Activated CD8-positive, alpha-beta memory T cell treated with anti-CD3 and anti-CD28 coated beads for 1 hour (primary cell): ENCODE measurements around the gene OLFML2B.
"Not testable (repeated sequence)": the region's sequence is repeated elsewhere in the genome, so short reads cannot be mapped to it uniquely, and the experiment has no call there.

Experiments
- DNase-seq, 2 donors: peaks; one replicate each; pipeline ENCODE4 v3.0.0-alpha.2; 2020; ENCODE audit warnings: low read depth in 1 of 2; ENCODE audit errors: extremely low read depth in 1 of 2

The OLFML2B gene

DNA sequence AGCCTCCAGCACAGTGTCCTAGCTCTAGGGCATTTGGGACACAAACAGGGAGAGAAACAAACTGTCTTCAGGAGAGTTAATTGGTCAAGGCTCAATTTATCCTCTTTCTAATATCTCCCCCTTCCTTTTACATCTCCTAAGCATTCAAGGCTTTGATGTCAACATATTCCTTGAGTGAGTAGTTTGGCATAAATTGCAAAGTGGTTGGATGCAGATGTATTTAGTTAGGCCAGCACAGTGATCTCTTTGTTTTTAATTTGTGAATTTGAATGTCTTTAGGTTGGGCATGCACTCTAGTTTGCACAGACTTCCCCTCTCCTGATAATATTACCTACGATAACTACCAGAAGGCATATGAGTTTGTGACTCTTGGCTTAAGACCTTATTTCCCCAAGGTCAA is 12.5 kb upstream of the OLFML2B start:
- DNase-seq: no peak

DNA sequence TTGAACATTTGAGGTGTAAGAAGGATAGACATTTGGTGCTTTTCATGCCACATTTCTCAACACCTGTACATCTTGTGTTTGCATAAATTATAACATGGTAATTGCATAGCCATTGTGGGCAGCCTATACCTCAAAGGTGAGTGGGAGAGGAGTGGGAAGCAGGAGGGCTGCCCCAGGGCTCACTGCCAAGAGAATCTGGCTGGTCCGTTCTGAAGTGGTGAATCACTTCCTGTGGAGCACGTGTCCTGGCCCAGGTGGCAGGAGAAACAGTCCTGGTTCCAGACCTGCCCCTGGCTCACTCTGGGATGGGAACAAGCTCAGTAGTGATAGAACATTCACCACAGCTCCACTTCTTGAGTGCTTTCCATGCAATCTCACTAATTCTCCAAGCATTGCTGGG is 11.6 kb upstream of the OLFML2B start:
- no peak for DNase-seq

DNA sequence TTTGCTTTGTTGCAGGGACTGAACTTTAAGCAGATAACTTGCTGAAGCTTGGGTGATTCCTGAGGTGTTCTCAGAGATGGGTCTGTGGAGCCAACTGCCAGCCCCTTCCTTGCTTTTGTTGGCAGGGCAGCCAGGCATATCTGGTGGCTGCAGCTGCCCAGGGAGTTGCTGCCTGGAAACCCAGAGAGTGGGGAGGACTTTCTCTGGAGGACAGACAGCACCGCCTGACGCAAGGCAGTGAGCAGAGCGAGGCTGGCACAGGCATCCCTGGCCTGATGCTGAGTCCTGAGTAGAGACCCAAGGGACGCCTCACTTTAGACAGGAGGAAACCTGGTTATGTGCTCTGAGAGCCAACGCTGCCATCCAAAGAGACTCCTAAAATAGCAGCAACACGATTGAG is 9.8 kb upstream of the OLFML2B start:
- DNase-seq: no peak

DNA sequence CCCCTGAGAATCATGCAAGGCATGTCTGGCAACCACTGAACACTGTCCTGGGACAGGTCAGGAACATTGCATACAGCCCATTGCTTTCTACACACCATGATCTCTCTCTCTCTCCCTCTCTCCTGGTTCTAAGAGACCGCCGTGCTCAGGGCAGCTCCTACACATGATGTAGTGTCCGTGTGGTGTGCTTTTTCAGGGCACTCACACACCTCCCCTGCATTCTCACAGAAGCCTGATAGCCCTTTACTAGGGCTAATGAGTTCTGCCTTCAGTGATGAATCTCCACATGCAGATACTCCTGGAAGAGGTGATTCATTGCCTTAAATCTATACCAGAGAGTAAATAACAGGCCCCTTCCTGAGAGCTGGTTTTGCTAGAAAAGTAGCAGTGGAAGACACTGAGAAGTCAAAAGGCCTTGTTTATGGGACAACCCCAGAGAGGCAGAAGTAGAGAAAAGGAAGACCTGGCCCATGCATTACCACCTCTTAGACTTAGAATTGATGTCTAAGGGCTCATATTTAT is 7.2 kb upstream of the OLFML2B start:
- no peak for DNase-seq

DNA sequence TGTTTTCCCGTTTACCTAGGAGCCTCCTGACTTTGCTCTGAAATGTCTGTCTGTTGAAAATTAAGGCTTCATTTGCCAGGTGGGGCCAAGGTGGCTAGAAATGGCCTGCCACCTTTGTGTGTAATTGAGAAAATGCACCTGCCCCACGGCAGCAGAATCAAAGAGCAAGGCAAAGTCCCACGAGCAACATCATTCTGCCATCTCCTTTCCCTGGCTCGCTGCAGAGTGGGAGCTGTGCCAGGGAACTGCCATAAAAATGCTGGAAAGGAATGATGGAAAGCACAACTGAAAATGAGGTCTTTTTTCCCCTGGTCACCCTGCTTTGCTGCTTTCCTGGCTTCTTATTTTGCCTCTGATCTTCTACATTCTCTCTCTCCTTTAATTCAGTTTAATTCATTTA is 5.5 kb upstream of the OLFML2B start:
- no peak for DNase-seq

DNA sequence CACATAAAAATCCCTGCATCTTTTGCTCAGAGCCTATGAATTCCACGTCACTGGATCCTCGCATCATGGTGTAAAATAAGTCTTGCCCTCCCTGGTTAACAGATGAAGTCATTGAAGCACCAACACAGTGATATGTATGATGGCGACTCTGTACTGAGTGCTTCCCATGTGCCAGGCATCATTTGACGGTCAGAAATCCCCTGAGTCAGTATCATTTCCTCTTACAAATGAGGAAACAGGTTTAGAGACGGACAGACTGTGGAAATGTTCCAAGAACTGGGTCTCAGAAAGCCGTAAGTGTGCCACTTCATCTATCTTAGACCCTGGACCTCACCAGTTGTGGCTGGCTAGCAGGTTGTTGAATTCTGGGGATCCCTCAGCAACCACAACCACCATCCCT is 5.1 kb upstream of the OLFML2B start:
- DNase-seq: no peak

DNA sequence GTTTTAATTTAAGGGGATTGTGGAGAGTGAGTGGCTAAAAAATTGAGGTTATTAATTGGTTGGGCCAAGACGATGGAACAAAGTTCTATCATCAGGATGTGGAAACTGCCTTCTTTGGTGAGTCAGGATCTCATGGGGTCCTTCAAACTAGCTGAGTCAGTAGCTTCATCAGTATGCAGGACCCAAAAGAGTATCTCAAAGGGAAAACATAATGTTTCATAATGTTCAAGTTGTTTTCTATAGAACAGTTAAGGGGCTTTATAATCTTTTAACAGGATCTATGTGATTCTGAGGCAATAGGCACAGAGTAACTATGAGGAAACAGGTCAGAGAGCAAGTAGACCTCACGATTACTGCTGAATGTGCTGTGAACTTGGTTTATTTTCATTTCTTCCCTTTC is 3.2 kb upstream of the OLFML2B start:
- no peak for DNase-seq

DNA sequence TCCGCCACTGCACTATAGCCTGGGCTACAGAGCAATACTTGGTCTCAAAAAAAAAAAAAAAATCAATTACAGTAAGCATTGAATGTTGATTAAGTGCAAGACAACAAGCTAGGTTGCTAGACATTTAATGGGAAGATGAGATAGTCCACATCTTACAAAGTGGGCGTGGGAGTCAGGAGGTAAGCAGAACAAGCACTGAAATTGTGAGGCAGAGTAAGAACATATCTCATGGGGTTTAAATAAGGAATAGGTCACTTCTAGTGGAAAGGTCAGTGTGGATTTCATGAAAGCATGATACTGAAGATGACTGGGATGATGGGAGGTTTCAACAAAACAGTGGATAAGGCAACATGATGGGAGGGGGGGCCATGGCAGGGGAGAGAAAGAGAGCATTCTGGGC is 1.9 kb upstream of the OLFML2B start:
- no peak for DNase-seq

DNA sequence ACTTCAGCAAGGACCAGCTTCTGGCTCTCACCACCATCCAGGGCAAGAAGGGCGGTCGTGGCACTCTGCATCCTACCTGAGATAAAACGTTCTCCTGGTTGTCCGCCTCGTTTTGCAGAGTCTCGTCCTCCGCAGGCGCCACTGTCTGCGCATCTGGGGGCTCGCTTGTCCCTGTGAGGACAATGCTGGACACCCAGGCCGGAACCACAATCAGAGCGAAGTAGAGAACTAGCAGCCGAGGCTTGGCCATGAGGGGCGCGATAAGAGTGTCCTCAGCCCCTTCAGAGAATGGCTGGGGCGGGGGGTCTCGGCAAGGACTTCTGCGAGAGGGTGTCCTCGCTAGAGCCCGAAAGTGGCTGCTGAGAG is 505 bp downstream of the OLFML2B start:
- DNase-seq: no peak

DNA sequence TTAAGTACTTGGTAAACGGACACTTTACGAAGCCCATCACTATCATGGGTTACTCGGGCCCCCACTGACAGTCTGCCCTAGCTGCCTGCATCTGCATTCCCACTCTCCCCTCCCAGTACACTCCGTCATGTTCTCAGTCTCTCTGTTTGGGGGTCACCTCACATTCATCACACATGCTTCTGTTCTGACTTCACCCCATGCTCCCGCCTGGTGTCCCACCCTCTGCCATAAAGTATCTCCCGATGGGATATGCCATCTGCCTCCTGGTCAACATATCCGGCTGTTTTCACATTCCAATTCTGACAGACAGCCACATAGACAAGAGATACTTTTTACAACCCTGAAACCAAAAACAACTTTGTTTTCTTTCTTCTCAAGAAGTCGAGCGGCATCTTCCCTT is 1.0 kb downstream of the OLFML2B start:
- no peak for DNase-seq

DNA sequence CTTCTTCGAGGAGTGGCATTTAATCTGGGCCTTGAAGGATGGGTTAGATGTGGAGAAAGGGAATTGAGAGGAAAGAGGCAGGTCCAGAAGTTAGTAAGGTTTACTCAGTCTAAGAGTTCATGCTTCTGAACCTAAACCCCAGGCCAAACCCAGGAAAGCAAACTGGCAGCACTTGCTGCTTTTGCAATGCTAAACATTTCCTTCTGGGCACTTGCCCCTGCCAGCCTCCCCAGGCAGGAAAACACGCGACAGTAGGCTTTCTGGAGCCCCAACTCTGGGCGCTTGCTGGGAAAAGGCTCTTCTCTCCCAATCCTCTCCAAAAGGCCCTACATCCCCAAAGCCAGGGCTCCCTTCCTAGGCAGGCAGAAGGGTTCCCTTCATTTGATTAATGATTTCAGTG is 2.5 kb downstream of the OLFML2B start:
- DNase-seq: no peak

DNA sequence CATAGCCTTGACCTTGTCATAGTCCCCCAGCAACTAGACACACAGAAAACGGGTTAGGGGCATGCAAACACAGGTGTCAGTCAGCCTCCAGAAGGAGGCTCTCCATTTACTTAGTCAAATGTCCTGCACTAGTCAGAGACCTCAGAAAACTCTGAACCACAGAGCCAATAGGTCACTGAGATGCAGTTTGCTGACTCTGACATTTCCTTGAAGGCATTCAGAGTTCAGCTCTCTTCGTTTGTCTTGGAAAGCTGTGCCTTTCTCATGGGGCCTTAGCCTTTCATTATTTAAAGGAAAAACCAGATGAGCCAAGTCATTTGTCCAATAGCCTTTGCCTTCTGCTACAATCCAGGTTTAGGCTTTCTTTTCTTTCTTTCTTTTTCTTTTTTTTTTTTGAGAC is 3.5 kb downstream of the OLFML2B start:
- DNase-seq: no peak

DNA sequence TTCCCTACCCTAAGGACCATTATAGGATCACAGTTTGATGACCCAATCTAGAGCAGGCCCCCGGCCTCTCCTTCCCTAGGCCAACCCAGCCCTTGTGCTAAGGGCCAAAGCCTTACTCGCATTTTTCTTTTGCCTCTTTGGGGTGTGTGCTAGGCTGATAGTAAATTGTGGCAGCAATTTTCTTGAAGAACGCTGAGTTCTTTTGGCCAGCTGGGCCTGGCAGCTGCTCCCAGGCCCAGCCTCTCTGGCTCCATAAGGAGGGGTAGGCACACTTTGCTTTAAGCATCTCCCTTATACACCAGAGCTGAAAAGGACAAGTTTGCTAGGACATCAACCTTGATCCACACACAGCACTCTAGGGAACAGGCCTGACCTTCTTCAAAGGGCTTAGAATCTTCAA is 4.2 kb downstream of the OLFML2B start:
- no peak for DNase-seq

DNA sequence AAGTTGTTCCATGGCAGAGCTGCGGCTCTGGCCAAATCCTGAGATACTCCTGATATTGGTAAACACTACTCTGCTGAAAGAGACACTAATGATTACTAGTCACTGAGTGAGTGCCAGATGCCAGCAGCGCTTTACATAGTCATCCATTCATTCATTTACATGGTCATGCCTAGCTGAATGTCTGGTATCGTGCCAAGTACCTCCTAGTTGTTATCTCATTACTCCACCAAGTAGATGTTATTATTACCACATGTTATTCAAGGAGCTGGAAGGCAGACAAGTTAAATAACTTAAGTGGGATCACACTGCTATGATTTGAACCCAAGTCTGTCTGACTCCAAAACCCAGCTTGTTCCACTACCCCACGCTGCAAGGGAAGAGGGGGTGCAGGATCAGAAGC is 4.7 kb downstream of the OLFML2B start:
- DNase-seq: no peak

DNA sequence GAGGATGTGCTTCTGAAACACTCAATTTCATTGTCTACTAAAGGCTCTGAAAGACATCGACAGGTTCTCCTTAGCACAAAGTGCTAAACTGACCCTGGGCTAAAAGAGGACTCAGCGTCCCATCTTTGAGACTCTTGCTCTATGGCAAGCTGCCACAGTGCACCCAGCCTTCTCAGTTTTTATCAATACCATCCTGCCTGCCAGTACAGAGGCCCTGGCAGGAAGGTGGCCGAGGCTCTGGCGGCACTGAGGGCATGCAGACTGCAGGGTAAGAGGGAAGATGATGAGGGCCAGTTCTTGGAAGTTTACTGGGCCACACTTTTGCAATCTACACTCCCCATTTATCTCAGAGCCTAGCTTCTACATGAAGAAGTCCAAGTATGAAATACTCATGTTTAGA is 5.3 kb downstream of the OLFML2B start:
- DNase-seq: no peak

DNA sequence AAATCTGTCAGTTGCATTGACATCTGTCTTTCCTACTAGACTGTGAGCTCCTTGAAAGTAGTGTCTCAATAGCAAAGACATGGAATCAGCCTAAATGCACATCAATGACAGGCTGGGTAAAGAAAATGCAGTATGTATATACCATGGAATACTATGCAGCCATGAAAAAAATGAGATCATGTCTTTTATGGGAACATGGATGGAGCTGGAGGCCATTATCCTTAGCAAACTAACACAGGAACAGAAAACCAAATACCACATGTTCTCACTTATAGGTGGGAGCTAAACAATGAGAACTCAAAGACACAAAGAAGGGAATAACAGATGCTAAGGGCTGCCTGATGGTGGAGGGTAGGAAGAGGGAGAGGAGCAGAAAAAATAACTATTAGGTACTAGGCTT is 5.9 kb downstream of the OLFML2B start:
- not testable (repeated sequence) for DNase-seq

DNA sequence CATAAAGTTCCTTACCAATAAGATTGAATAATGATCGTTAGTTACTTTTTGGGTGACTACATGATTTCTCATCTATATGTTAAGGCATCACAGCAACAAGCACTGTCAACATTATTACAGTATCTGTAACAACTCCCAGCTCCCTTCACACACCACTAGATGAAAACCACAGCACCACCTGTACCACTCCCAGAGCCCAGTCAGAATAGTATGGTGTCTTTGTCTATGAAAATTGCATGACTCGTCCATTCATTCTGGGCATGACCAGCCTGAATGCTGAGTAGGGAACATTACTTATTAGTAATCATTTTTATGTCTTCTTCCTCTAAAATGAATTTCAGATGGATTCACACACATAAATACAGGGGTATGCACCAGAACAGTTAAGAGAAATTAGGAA is 7.0 kb downstream of the OLFML2B start:
- no peak for DNase-seq

DNA sequence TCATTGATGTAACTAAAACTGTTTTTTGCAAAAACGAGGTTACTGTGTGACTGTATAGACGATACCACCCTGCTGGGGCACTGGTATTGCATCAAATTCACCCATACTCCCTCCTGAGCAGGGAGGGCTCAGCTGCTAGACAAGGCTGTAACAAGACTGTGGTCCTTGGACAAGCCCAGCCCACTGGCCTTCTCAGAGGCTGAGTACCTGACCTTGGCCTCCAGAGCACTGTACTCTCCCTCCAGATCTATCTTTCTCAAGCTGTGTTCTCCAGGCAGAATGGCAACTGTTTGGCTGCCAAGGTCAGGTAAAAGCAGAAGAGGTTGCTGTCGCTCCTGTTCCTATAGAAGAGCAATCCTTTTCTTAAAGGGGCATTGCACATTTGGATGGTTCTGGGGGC is 8.5 kb downstream of the OLFML2B start:
- no peak for DNase-seq

DNA sequence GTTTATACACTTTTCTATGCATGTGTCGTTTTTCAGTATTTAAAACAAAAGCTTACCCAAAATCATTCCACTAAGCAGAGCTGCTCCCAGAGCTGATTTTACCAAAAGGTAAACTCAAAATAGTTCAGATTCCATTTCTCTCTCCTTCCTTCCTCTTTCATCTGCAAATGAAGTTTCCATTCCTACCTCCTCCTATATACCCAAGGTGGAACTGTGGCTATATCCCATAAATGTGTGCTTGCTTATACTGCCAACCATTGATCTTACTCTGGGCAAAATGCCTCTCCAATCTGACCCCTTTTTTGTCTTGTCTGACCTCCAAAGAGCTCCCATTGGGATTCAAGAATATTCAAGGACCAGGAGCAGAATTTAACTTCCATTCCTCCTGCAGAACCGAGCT is 9.5 kb downstream of the OLFML2B start:
- DNase-seq: no peak

DNA sequence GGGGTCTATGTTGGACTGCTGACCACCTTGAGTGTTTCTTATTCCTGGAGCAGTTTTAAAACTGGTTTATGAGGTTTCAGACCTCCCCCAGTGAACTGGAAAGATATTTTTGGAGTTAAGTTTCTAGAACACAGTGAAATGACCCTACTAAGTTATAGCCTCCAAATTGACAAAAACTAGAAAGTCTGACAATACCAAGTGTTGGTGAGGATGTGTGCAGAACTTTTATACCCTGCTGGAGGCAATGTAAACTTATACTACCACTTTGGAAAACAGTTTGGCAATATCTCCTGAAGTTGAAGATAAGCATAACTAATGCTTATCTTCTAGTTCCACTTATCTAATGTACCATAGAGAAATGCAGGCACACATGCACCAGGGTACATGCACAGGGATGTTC is 10.4 kb downstream of the OLFML2B start:
- no peak for DNase-seq

DNA sequence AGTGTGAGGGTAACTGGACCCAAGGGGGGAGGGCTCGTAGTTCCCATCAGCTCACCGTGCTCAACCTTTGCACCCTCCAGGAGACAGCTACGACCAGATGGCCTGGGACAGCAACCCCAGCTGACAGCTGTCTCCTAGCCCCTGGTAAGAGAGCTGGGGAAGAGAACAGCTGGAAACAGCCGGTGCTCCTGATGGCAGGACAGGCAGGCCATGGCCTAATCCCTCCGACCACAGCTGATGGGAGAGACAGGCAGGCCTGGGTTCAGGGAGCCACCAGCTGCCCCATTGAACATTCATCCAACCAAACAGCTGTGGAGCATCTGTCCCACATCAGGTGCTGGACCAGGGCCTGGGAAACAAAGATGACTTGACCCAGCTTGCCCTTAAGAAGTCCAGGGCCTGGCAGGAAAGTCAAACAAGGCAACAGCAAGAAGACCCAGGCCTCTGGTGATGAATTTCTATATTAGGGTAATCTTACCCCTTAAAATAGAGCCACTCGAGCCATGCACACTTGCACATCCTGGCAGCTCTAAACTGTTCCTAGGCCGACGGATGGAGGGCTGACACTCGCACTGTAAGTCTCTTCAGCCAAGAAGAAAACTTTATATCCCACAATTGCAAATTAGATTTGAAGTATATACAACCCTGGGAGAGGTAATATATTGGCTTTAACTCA is 12.2 kb downstream of the OLFML2B start:
- DNase-seq: no peak

DNA sequence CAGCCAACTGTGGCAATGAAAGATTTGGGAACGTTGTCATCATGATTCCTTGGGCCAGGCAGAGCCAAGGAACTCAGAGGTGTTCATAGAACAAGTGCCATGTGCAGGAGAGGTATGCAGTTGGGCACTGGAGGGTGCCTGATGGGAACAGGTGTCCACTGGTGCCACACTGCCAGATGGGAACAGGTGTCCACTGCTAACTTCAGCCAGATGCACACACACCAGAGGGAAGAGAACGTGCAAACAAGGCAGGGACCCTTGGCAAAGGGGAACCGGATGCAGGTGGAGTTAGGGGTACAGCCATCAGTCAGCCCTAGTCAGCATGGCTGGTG is 13.5 kb downstream of the OLFML2B start:
- DNase-seq: no peak

DNA sequence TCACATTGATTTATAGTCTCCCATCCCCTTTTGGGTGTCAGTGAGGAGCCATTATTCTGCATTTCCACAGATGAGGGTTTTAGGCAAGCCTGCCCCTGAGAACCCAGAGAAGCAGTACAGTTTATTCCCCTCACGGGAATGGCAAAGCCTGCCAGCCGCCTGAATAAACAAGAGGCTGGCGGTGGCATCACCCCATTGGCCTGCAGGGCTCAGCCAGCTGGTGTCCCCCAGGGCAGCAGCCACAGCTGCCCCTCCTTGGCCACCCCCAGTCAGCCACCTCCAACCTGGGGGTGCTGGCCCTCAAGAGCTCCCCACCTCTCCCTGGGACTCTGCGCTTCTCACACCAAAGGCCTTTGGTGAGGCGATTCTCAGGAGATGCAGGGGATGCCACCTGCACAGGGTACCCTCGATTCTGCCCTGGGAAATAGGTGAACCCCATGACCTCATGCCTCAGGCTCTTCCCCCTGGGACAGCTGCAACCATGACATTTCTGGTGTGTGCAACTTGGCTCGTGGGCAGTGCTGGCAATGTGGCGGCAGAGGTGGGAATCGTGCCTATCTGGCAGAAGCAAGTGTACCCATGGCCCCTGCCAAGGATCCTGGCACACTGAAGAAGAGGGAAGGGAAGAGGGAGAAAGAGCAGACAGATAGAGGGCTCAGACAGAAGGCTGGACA is 14.0 kb downstream of the OLFML2B start:
- no peak for DNase-seq
